H1 (cell line): ENCODE results near the gene ANKRD6. TPM values are rescaled to one million over a fixed set of nuclear protein-coding genes. Genes with fewer than 3 reads are reported as not detected.

Source experiments
- CTCF ChIA-PET: fragments of 300-600 bp; sonication (Branson Sonifier 250); formaldehyde crosslinking; loops from one replicate; lab custom pipeline; 2021; ENCODE audit not compliant: partially characterized antibody; lab: Charles Lee
- POLR2A ChIA-PET: fragments of 300-600 bp; sonication (Branson Sonifier 250); formaldehyde crosslinking; loops from one replicate; lab custom pipeline; 2021; ENCODE audit warnings: inconsistent platforms; ENCODE audit not compliant: partially characterized antibody; lab: Charles Lee
- DNase-seq, 2 experiments: peaks; one replicate each; pipeline versions ENCODE4 v3.0.0 to v3.0.0-alpha.2; 2010 to 2022; ENCODE audit warnings: low spot score in 2 of 2, low read depth in 1 of 2, mixed read lengths in 1 of 2
- FAIRE-seq: peaks from 2 replicates; lab custom pipeline; 2011; peaks lifted over from hg19 to GRCh38; lab: Jason Lieb, UNC
- H2AFZ ChIP-seq: 2 replicates; pipeline ENCODE4 v1.8.1; 2012; ENCODE audit warnings: low read length, inconsistent platforms
- H2AK5ac ChIP-seq: 2 replicates; pipeline ENCODE4 v1.6.1; 2013; ENCODE audit warnings: low read depth, low read length
- H2BK120ac ChIP-seq: replicated peaks from 2 replicates; pipeline ENCODE3; 2013; ENCODE audit warnings: low read depth, low read length, inconsistent platforms
- H2BK12ac ChIP-seq: 2 replicates; pipeline ENCODE4 v1.6.1; 2013; ENCODE audit warnings: low read depth, low read length
- H2BK15ac ChIP-seq: 2 replicates; pipeline ENCODE4 v1.6.1; 2013; ENCODE audit warnings: low read length
- H2BK20ac ChIP-seq: 2 replicates; pipeline ENCODE4 v1.6.1; 2013; ENCODE audit warnings: low read length
- H2BK5ac ChIP-seq: 2 replicates; pipeline ENCODE4 v1.6.1; 2013; ENCODE audit warnings: low read depth, low read length
- H3K14ac ChIP-seq: 2 replicates; pipeline ENCODE4 v1.6.1; 2013; ENCODE audit warnings: inconsistent platforms; ENCODE audit not compliant: insufficient read length
- H3K18ac ChIP-seq: 2 replicates; pipeline ENCODE4 v1.6.1; 2013; ENCODE audit warnings: low read length; ENCODE audit errors: extremely low read depth
- H3K23ac ChIP-seq: 2 replicates; pipeline ENCODE4 v1.6.1; 2013; ENCODE audit warnings: inconsistent platforms; ENCODE audit not compliant: insufficient read length
- H3K23me2 ChIP-seq: 2 replicates; pipeline ENCODE4 v1.6.1; 2013; ENCODE audit warnings: low read depth, low read length
- H3K27ac ChIP-seq: 2 replicates; pipeline ENCODE4 v1.6.1; 2011; ENCODE audit warnings: low read depth, low read length, inconsistent platforms
- H3K27me3 ChIP-seq, 4 experiments: replicated peaks in 1 of 4; 1 replicate in 1 of 4; 2 replicates in 3 of 4; pipeline versions ENCODE4 v1.6.1 to v1.8.1; 2011 to 2013; ENCODE audit warnings: low read length in 3 of 4, mild to moderate bottlenecking in 3 of 4, inconsistent platforms in 2 of 4, mixed read lengths in 2 of 4, moderate library complexity in 1 of 4; ENCODE audit not compliant: control insufficient read depth in 3 of 4, insufficient read depth in 3 of 4; ENCODE audit errors: extremely low read depth in 1 of 4
- H3K36me3 ChIP-seq, 4 experiments: 2 replicates each; pipeline versions ENCODE4 v1.6.1 to v1.8.1; 2011 to 2013; ENCODE audit warnings: mild to moderate bottlenecking in 4 of 4, low read length in 3 of 4, moderate library complexity in 2 of 4, control low read depth in 1 of 4, inconsistent platforms in 1 of 4; ENCODE audit not compliant: insufficient read depth in 4 of 4, control insufficient read depth in 2 of 4
- H3K4ac ChIP-seq: replicated peaks from 2 replicates; pipeline ENCODE3; 2013; ENCODE audit warnings: low read length, low read depth, mixed read lengths, inconsistent platforms; ENCODE audit not compliant: insufficient read length
- H3K4me1 ChIP-seq, 4 experiments: replicated peaks in 1 of 4; 1 replicate in 1 of 4; 2 replicates in 3 of 4; pipeline versions ENCODE4 v1.6.1 to v1.8.1; 2011 to 2013; ENCODE audit warnings: low read length in 3 of 4, inconsistent platforms in 2 of 4, mixed read lengths in 1 of 4; ENCODE audit not compliant: insufficient read depth in 4 of 4, control insufficient read depth in 3 of 4
- H3K4me2 ChIP-seq, 2 experiments: 2 replicates each; pipeline versions ENCODE4 v1.6.1 to v1.8.1; 2011 to 2013; ENCODE audit warnings: low read depth in 2 of 2, low read length in 2 of 2, control low read depth in 1 of 2, inconsistent platforms in 1 of 2, mild to moderate bottlenecking in 1 of 2; ENCODE audit not compliant: insufficient read depth in 1 of 2
- H3K4me3 ChIP-seq, 4 experiments: fragments of 200-600, 300-600 bp in 1 of 4; sonication (generic), shearing (Covaris generic), sonication (Bioruptor Twin) in 1 of 4; 2 replicates each; pipeline versions ENCODE4 v1.5.1 to v1.8.1; 2011 to 2016; ENCODE audit warnings: low read length in 4 of 4, low read depth in 3 of 4, control low read depth in 2 of 4, inconsistent platforms in 2 of 4, mild to moderate bottlenecking in 2 of 4, mixed read lengths in 1 of 4, moderate library complexity in 1 of 4; ENCODE audit not compliant: insufficient read depth in 2 of 4; ENCODE audit errors: extremely low read depth in 1 of 4
- H3K56ac ChIP-seq: replicated peaks from 2 replicates; pipeline ENCODE3; 2013; ENCODE audit warnings: low read depth, mild to moderate bottlenecking, mixed read lengths, low read length, inconsistent platforms; ENCODE audit not compliant: insufficient read length
- H3K79me1 ChIP-seq: 2 replicates; pipeline ENCODE4 v1.6.1; 2013; ENCODE audit warnings: low read depth, low read length, control low read depth
- H3K79me2 ChIP-seq, 2 experiments: 2 replicates each; pipeline versions ENCODE4 v1.6.1 to v1.8.1; 2012 to 2013; ENCODE audit warnings: low read length in 2 of 2, mild to moderate bottlenecking in 2 of 2, inconsistent platforms in 1 of 2; ENCODE audit not compliant: insufficient read depth in 2 of 2, control insufficient read depth in 1 of 2
- H3K9ac ChIP-seq, 4 experiments: replicated peaks in 1 of 4; 1 replicate in 1 of 4; 2 replicates in 3 of 4; pipeline versions ENCODE4 v1.6.1 to v1.8.1; 2011 to 2013; ENCODE audit warnings: low read depth in 3 of 4, low read length in 3 of 4, control low read depth in 2 of 4, mild to moderate bottlenecking in 2 of 4, moderate library complexity in 2 of 4, inconsistent platforms in 1 of 4; ENCODE audit errors: extremely low read depth in 1 of 4
- H3K9me3 ChIP-seq, 2 experiments: 2 replicates each; pipeline versions ENCODE4 v1.6.1 to v1.8.1; 2012 to 2013; ENCODE audit warnings: mild to moderate bottlenecking in 2 of 2, moderate library complexity in 2 of 2, control low read depth in 1 of 2, inconsistent platforms in 1 of 2, low read depth in 1 of 2, low read length in 1 of 2, mixed read lengths in 1 of 2; ENCODE audit not compliant: insufficient read depth in 2 of 2
- H4K20me1 ChIP-seq, 2 experiments: replicated peaks in 1 of 2; 2 replicates each; pipeline versions ENCODE3 to v1.8.1; 2011 to 2013; ENCODE audit warnings: inconsistent platforms in 2 of 2, low read length in 2 of 2, mild to moderate bottlenecking in 1 of 2; ENCODE audit not compliant: insufficient read depth in 2 of 2, control insufficient read depth in 1 of 2
- H4K5ac ChIP-seq: 2 replicates; pipeline ENCODE4 v1.6.1; 2013; ENCODE audit warnings: low read length, low read depth, mixed read lengths, inconsistent platforms; ENCODE audit not compliant: insufficient read length
- H4K8ac ChIP-seq: 2 replicates; pipeline ENCODE4 v1.8.0; 2013; ENCODE audit warnings: mild to moderate bottlenecking, moderate library complexity, low read length, inconsistent platforms; ENCODE audit not compliant: insufficient read depth; ENCODE audit errors: extremely low read depth
- H4K91ac ChIP-seq: replicated peaks from 2 replicates; pipeline ENCODE3; 2013; ENCODE audit warnings: low read length, mixed read lengths, inconsistent platforms; ENCODE audit not compliant: insufficient read length
- ASH2L ChIP-seq: fragments of 200-600, 300-600 bp; sonication (generic); IDR thresholded peaks from one replicate; pipeline ENCODE4 v1.7.1; 2017; ENCODE audit warnings: low read length
- SIRT6 ChIP-seq: IDR thresholded peaks from one replicate; pipeline ENCODE4 v1.7.1; 2012; ENCODE audit warnings: low read length, inconsistent platforms
- WGBS, 2 experiments: shearing (Covaris generic) in 1 of 2; methylation state at CpG; one replicate each; pipeline versions ENCODE4 v1.1.6 to v1.1.7; 2013 to 2015; ENCODE audit warnings: low lambda C conversion rate in 2 of 2, mixed read lengths in 2 of 2, inconsistent platforms in 1 of 2, low coverage in 1 of 2, missing lambda C conversion rate in 1 of 2; ENCODE audit not compliant: insufficient replicate concordance in 2 of 2, insufficient coverage in 1 of 2, insufficient read length in 1 of 2; ENCODE audit errors: extremely low coverage in 1 of 2, missing lambda C conversion rate in 1 of 2; 5-methylcytosine and 5-hydroxymethylcytosine counted together
- polyA plus RNA-seq, 7 experiments: library from polyadenylated mRNA; depleted of rRNA in 3 of 7; stranded (reverse) in 5 of 7; unstranded in 2 of 7; fragments of >200 nt in 5 of 7; fragments of 200-250 nt in 2 of 7; gene quantifications; 1 replicate in 5 of 7; 2 replicates in 1 of 7; 4 replicates in 1 of 7; pipeline versions ENCODE4 v1.2.1 to v1.2.3, GENCODE V29; 2011 to 2013; ENCODE audit warnings: missing spikeins in 2 of 7, mixed read lengths in 2 of 7
- total RNA-seq: library from RNA; stranded (reverse); fragmentation: NEBNext Ultra II Directional; extraction: Animal tissue kit (Norgen Biotek cat#: 25700); gene quantifications from 2 replicates; pipeline ENCODE4 v1.2.1, GENCODE V29; 2021

Gene ANKRD6
- total and polyA plus RNA-seq, 2 of the 8 experiments (the other 6 are each of a cell fraction or from before 2014, with no cell fraction given) = 5.9 to 12.8 TPM

- peaks cover 0 to 59% of the 10 kb centered on the region in 2 experiments; a peak in 2 of 4 replicates for H3K79me2 ChIP-seq
- H2AK5ac ChIP-seq = no peak overlapping the region
- H3K36me3 ChIP-seq = no peaks in the 10 kb centered on the region
- H3K9me3 ChIP-seq = no peaks in the 10 kb centered on the region
- 0 out of 2 replicates have a peak overlapping the region, but pooled peaks have one; percentile 22 for H2BK5ac ChIP-seq
- no peak overlapping the region for H3K18ac ChIP-seq
- no peak overlapping the region for H3K4ac ChIP-seq
- no peak overlapping the region for H4K8ac ChIP-seq
- H4K20me1 ChIP-seq = no peaks in the 10 kb centered on the region
- H3K27me3 ChIP-seq = 0 out of 7 replicates have a peak, but pooled peaks cover 0 to 2% (median 0%) of the 10 kb centered on the region in 4 experiments
- H3K9ac ChIP-seq = no peak overlapping the region; a peak in 1 of 7 replicates
- no peak overlapping the region for H3K14ac ChIP-seq
- no peaks in the 10 kb centered on the region for H3K79me1 ChIP-seq
- H4K91ac ChIP-seq = no peak overlapping the region
- FAIRE-seq (no peak), DNase-seq (no peak)
- no peak overlapping the region for H2BK120ac ChIP-seq
- H3K4me3 ChIP-seq = no peak overlapping the region
- H3K4me1 ChIP-seq = peaks cover 7 to 14% (median 12%) of the 10 kb centered on the region in 4 experiments
- no peak overlapping the region for H3K27ac ChIP-seq
- peak; percentile 21 for TF ChIP-seq ASH2L
- no peak for TF ChIP-seq SIRT6
- no peak overlapping the region for H3K23ac ChIP-seq
- H3K56ac ChIP-seq = no peak overlapping the region
- ChIA-PET POLR2A (interaction anchor here (0.8 to 0.9 kb wide), 2 partner anchors 53 to 412 kb away, joined by 3 to 4 read pairs; no protein-coding TSS in a partner anchor), CTCF (interaction anchor here (1.0 to 2.6 kb wide), 6 partner anchors 8 to 39 kb away, joined by 3 to 6 read pairs (median 4); no protein-coding TSS in a partner anchor)
- peaks cover 11% of the 10 kb centered on the region for H3K23me2 ChIP-seq
- H4K5ac ChIP-seq = no peak overlapping the region
- H2BK12ac ChIP-seq = peak overlapping the region; percentile 87; the same call in 1 of the 2 replicates
- 62% methylated on average over 10 of the region's 10 CpGs; no CpG with 5 or more reads in 1 of the 2 experiments for WGBS, 2 experiments
- H2BK15ac ChIP-seq = peak overlapping the region; percentile 25; the same call in 1 of the 2 replicates
- H3K4me2 ChIP-seq = peak overlapping the region; percentile 8 to 15; a peak in 1 of 4 replicates
- H2AFZ ChIP-seq = no peak overlapping the region
- no peak overlapping the region for H2BK20ac ChIP-seq
Measured at GRCh38 chr6:89406141-89406540, 26.8 kb upstream of the ANKRD6 start.
